Vein endothelial cell (primary cell): ENCODE measurements around the gene KRTAP19-7. TPM values are rescaled to one million over a fixed set of nuclear protein-coding genes. Genes with fewer than 3 reads are reported as not detected.

Source experiments
- small RNA-seq: library from RNA; depleted of rRNA; stranded (forward); fragments of <200 nt; gene quantifications from one replicate; pipeline ENCODE3, GENCODE V24; 2012
- total RNA-seq: library from RNA; depleted of rRNA; stranded (reverse); fragments of >200 nt; gene quantifications from 2 replicates; pipeline ENCODE4 v1.2.3, GENCODE V29; 2012

The KRTAP19-7 gene, protein sequence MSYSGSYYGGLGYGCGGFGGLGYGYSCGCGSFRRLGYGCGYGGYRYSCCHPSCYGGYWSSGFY
- total RNA-seq: not detected in 2 replicates

DNA sequence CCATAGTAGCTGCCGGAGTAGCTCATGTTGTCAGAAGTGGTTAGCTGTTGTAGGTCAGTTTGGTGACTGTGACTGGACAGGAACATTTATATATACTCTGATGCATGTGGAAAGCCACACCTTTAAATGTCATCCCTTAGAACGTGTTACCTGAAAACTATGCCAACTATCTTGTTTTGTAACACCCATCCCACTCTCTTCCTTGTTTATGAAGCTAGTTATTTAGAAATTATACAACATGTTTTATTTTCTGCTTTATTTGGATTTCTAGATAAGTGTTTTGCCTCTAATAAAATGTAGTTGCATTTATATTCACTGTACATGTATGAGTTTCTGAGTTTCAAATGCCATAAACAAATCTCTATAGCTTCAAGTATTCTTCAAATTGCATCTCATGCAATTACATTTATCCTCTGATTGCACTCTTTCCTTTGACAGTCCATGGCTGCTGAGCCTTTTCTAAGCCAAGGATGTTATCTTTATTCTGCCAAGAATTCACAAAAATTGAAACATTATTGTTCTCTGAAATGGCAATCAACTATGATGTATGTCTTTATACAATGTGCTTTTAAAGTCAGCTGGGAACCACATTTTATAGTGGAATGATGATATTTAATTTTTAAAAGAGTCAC, at the start of gene KRTAP19-7:
TSS of gene KRTAP19-7 (minus strand) at position 51 of the 632 bp plus-strand sequence. CDS start at position 26, 25 bp downstream.

DNA sequence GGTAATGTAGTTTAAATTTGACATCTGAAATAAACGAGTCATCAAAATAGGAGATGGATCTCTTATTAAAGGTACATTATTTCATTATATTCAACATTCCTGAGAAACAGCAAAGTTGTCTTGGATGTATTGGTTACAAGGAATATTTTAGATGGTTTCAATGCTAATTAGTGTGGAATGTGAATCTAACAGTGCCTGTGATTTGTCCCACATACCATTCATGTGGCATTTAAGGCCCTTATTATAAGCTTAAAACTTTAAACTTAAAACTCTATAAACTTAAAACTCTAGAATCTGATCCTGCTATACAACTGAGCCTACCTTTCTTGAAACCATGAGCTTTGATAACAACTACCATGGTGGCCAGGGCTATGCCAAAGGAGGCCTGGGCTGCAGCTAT, 39.7 kb upstream of the KRTAP19-7 start, which contains the start of gene KRTAP22-1:
TSS of gene KRTAP22-1 (plus strand) at position 301 of the 400 bp plus-strand sequence.

DNA sequence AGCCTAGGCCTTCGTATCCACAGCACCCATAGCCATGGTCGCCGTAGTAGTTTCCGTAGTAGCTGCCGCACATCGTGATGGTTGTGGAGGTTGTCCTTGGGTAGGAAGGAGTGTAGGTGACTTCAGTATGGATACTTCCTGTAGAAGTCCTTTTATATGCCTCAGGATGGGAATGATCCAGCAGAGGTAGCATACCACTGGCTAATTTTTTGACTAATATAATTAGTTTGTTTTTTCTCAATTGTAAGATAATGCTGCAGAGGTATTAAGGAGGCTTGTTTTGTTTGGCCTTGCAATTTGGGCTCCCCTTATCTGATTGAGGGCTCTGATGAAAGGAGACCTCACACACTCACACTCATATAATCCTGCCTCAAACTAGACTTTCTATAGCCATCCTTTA, 37.7 kb upstream of the KRTAP19-7 start, which contains the start of gene KRTAP6-2:
TSS of gene KRTAP6-2 (minus strand) at position 101 of the 400 bp plus-strand sequence. CDS start at position 73, 28 bp downstream.

DNA sequence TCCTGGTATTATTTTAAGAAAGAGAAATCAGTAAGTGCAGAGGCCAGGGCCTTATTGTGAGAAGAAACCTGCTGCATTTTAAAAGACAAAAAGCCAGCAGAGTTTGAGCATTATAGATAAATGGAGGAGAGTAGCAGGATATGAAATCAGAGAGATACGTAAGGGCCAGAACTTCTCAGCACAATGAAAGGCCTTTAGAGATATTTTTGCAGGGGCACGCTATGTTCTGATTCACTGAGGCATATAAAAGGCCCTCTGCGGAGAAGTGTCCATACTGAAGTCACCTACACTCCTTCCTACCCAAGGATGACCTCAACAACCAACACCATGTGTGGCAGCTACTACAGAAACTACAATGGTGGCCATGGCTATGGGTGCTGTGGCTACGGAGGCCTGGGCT, 31.0 kb upstream of the KRTAP19-7 start, which contains the start of gene KRTAP6-3:
TSS of gene KRTAP6-3 (plus strand) at position 301 of the 400 bp plus-strand sequence. CDS start at position 307, 6 bp downstream.

DNA sequence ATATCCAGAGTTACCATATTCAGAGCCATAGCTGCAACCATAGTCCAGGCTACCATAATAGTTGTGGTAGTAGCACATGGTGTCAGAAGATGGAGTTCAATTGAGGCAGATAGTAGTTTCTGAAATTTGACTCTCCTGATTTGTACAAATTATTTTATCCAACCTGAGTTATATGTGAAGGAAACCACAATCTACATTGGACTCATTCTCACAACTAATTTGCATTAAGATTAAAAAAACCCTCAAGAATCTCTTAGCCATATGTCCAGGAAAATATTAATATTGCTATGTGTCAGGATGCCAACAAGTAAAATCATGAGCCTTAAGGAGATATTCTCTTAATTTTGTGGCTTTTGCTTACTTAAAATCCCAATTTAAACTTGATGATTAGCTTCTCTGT, 29.2 kb upstream of the KRTAP19-7 start, which contains the start of gene KRTAP22-2:
TSS of gene KRTAP22-2 (minus strand) at position 101 of the 400 bp plus-strand sequence.

DNA sequence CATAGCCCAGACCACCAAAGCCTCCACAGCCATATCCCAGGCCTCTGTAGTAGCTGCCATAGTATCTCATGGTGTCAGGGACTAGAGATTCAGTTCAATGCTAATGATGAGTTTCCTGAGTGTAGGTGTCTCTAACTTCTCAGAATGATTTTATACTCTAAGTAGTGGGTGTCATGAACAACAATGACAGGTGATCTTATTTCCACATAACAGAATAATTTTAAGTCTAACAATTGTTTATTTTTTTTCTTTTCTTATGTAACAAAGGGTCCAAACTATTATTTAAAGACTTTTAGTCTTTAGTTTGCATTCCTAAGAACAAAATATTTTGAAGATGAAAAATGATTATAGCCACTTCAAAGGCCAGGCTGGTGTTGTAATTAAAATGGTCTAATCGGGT, 19.4 kb downstream of the KRTAP19-7 start, which contains the start of gene KRTAP19-6:
TSS of gene KRTAP19-6 (minus strand) at position 101 of the 400 bp plus-strand sequence. CDS start at position 70, 31 bp downstream.

Small RNA genes lying within 50 kb of the gene (small RNA-seq; reads per million reads assigned to genes)
- gene AP000567.1 (not detected), gene KRTAP19-10P (not detected), gene KRTAP19-11P (not detected), gene KRTAP22-1 (not detected), gene KRTAP22-2 (not detected)

Other genes with a start within 250 kb of the KRTAP19-7 start
- gene KRTAP26-1, start 241.0 kb downstream of the KRTAP19-7 start, total RNA-seq: not detected in 2 replicates
- not detected in 2 replicates for gene KRTAP27-1, start 223.6 kb downstream of the KRTAP19-7 start, total RNA-seq
- gene KRTAP23-1, start 212.7 kb downstream of the KRTAP19-7 start, total RNA-seq: not detected in 2 replicates
- not detected in 2 replicates for gene KRTAP13-2, start 189.0 kb downstream of the KRTAP19-7 start, total RNA-seq
- not detected in 2 replicates for gene KRTAP13-1, start 165.3 kb downstream of the KRTAP19-7 start, total RNA-seq
- gene KRTAP13-3, start 135.4 kb downstream of the KRTAP19-7 start, total RNA-seq: not detected in 2 replicates
- not detected in 2 replicates for gene KRTAP13-4, start 131.1 kb downstream of the KRTAP19-7 start, total RNA-seq
- not detected in 2 replicates for gene KRTAP15-1, start 121.0 kb downstream of the KRTAP19-7 start, total RNA-seq
- not detected in 2 replicates for gene KRTAP19-1, start 80.9 kb downstream of the KRTAP19-7 start, total RNA-seq
- gene KRTAP19-2, start 73.9 kb downstream of the KRTAP19-7 start, total RNA-seq: not detected in 2 replicates
- gene KRTAP19-3, start 69.3 kb downstream of the KRTAP19-7 start, total RNA-seq: not detected in 2 replicates
- gene KRTAP19-4, start 64.1 kb downstream of the KRTAP19-7 start, total RNA-seq: not detected in 2 replicates
- gene KRTAP19-5, start 59.2 kb downstream of the KRTAP19-7 start, total RNA-seq: not detected in 2 replicates
- not detected in 2 replicates for gene KRTAP19-6, start 19.4 kb downstream of the KRTAP19-7 start, total RNA-seq
- not detected in 2 replicates for gene KRTAP22-2, start 29.1 kb upstream of the KRTAP19-7 start, total RNA-seq
- not detected in 2 replicates for gene KRTAP6-3, start 31.1 kb upstream of the KRTAP19-7 start, total RNA-seq
- gene KRTAP6-2, start 37.6 kb upstream of the KRTAP19-7 start, total RNA-seq: not detected in 2 replicates
- not detected in 2 replicates for gene KRTAP22-1, start 39.8 kb upstream of the KRTAP19-7 start, total RNA-seq
- gene KRTAP6-1, start 52.6 kb upstream of the KRTAP19-7 start, total RNA-seq: not detected in 2 replicates
- gene KRTAP20-1, start 55.1 kb upstream of the KRTAP19-7 start, total RNA-seq: not detected in 2 replicates
- gene KRTAP20-4, start 59.3 kb upstream of the KRTAP19-7 start, total RNA-seq: not detected in 2 replicates
- not detected in 2 replicates for gene KRTAP20-2, start 73.9 kb upstream of the KRTAP19-7 start, total RNA-seq
- gene KRTAP20-3, start 81.5 kb upstream of the KRTAP19-7 start, total RNA-seq: not detected in 2 replicates
- not detected in 2 replicates for gene KRTAP21-3, start 157.5 kb upstream of the KRTAP19-7 start, total RNA-seq
- not detected in 2 replicates for gene KRTAP21-2, start 185.9 kb upstream of the KRTAP19-7 start, total RNA-seq
- gene KRTAP21-1, start 194.1 kb upstream of the KRTAP19-7 start, total RNA-seq: not detected in 2 replicates